ENCODE measurements around the gene PPP2R2C.

- TF ChIP-seq CTCF (conservative IDR thresholded peaks at IDR 0.05 in 1 of 2, IDR thresholded peaks at IDR 0.05 in 1 of 2; ENCODE audit: extremely low read depth in 1 of 2, insufficient read depth in 1 of 2, low read depth in 1 of 2, low read length in 2 of 2) = no peak
- TF ChIP-seq EZH2 (IDR thresholded peaks at IDR 0.05; ENCODE audit: borderline replicate concordance, low read length) = no peak
These were observed 149.4 kb downstream of the PPP2R2C start for GRCh38 chr4:6322761-6323566.

Measured in mammary epithelial cell (primary cell).